ENCODE data around the gene NTSR2.

DNA sequence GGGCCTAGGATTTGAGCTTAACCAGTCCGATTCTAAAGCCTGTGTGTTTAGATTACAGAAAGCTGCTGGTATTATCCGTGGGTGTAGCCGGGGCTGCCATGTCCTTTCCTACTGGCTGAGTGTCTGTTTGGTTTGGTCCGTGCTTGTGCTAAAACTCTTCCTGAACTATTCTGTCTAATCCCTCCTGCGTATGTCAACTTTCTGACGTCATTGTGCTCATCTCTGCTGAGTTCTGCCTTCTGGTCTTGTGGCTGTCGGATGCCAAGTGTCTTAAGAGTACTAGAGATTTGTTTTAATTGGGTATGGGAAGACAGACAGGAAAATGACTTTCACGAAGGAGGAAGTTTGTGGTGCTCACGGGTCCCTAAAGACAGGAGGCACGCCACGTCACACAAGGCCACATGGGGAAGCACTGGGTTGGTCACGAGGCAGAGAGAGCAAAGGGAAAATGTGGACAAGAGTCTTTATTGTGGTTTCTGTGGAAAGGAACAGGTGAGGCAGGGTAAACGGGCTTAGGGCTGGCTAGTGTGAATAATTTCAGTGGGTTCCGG lies 31.8 kb upstream of the NTSR2 start:
- TF ChIP-seq, protein P1, sequence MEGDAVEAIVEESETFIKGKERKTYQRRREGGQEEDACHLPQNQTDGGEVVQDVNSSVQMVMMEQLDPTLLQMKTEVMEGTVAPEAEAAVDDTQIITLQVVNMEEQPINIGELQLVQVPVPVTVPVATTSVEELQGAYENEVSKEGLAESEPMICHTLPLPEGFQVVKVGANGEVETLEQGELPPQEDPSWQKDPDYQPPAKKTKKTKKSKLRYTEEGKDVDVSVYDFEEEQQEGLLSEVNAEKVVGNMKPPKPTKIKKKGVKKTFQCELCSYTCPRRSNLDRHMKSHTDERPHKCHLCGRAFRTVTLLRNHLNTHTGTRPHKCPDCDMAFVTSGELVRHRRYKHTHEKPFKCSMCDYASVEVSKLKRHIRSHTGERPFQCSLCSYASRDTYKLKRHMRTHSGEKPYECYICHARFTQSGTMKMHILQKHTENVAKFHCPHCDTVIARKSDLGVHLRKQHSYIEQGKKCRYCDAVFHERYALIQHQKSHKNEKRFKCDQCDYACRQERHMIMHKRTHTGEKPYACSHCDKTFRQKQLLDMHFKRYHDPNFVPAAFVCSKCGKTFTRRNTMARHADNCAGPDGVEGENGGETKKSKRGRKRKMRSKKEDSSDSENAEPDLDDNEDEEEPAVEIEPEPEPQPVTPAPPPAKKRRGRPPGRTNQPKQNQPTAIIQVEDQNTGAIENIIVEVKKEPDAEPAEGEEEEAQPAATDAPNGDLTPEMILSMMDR (IDR thresholded peaks at IDR 0.05), result no peak
- TF ChIP-seq ZFX (IDR thresholded peaks at IDR 0.05; ENCODE audit: borderline replicate concordance), result no peak

All from 22Rv1 (cell line).